Prostate gland (tissue), 2 donors: ENCODE results near the gene ANKRA2. TPM values are rescaled to one million over a fixed set of nuclear protein-coding genes. Genes with fewer than 3 reads are reported as not detected.

Experiments used
- DNase-seq: peaks from one replicate; pipeline ENCODE4 v3.0.0-alpha.2; 2019; ENCODE audit warnings: low spot score
- H3K27ac ChIP-seq, 2 donors: fragments of 200-600 bp; sonication (generic); 2 replicates each; pipeline ENCODE4 v1.5.1; 2017 to 2019
- H3K27me3 ChIP-seq: fragments of 200-600 bp; sonication (generic); replicated peaks from 2 replicates; pipeline ENCODE4 v1.5.1; 2019; ENCODE audit not compliant: insufficient read depth
- H3K36me3 ChIP-seq, 2 donors: fragments of 200-600 bp; sonication (generic); 1 replicate in 1 of 2; 2 replicates in 1 of 2; pipeline versions ENCODE4 v1.5.1 to v1.8.1; 2017 to 2019
- H3K4me1 ChIP-seq: fragments of 200-600 bp; sonication (generic); replicated peaks from 2 replicates; pipeline ENCODE4 v1.5.1; 2019
- H3K4me3 ChIP-seq, 2 donors: fragments of 200-600 bp; sonication (generic); 2 replicates each; pipeline ENCODE4 v1.5.1; 2017 to 2019
- H3K9me3 ChIP-seq: fragments of 200-600 bp; sonication (generic); 2 replicates; pipeline ENCODE4 v1.5.1; 2017
- CTCF ChIP-seq, 4 experiments: fragments of 200-600 bp in 2 of 4; fragments of 450-650 bp in 2 of 4; sonication (generic) in 2 of 4; IDR thresholded peaks; 1 replicate in 3 of 4; 2 replicates in 1 of 4; pipeline ENCODE4 v1.5.1; 2016 to 2019; ENCODE audit warnings: antibody characterized with exemption in 4 of 4, mild to moderate bottlenecking in 2 of 4, moderate library complexity in 2 of 4
- POLR2A ChIP-seq: fragments of 450-650 bp; IDR thresholded peaks from one replicate; pipeline ENCODE4 v1.6.1; 2016; ENCODE audit warnings: antibody characterized with exemption, mild to moderate bottlenecking
- POLR2AphosphoS5 ChIP-seq: sonication (generic); formaldehyde crosslinking; IDR thresholded peaks from one replicate; pipeline ENCODE4 v1.6.1; 2017; ENCODE audit warnings: antibody characterized with exemption
- WGBS: methylation state at CpG from one replicate; pipeline ENCODE4 v1.1.5; 2018; 5-methylcytosine and 5-hydroxymethylcytosine counted together
- intact Hi-C: fragments of 100-400 bp; cut with DNase I; formaldehyde crosslinking; loops from one replicate; pipeline ENCODE4 v1.14.2; 2022
- total RNA-seq, 2 donors: library from RNA; depleted of rRNA; stranded (reverse); fragments of >200 nt; gene quantifications; one replicate each; pipeline ENCODE4 v1.1.0, GENCODE V29; 2016

Gene ANKRA2, protein sequence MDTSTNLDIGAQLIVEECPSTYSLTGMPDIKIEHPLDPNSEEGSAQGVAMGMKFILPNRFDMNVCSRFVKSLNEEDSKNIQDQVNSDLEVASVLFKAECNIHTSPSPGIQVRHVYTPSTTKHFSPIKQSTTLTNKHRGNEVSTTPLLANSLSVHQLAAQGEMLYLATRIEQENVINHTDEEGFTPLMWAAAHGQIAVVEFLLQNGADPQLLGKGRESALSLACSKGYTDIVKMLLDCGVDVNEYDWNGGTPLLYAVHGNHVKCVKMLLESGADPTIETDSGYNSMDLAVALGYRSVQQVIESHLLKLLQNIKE
- total RNA-seq: 10 to 100 TPM; 36.5 to 43.1 TPM

- under 1% methylated on average over 62 of the region's 62 CpGs for WGBS
- Histone ChIP-seq H3K4me1 (no peaks in the 10 kb centered on the region), H3K36me3 (no peaks in the 10 kb centered on the region), H3K27me3 (no peaks in the 10 kb centered on the region), H3K27ac (peak within 1 kb of the TSS; percentile 87 to 94), H3K9me3 (no peaks in the 10 kb centered on the region), H3K4me3 (peak within 1 kb of the TSS; percentile 59 to 79)
- DNase-seq: peak; percentile 98
- intact Hi-C loops: no loop called here
- TF ChIP-seq POLR2A (peak; percentile 77), CTCF (IDR thresholded peaks at IDR 0.05) (peak in 1 of 4 experiments; percentile 20), POLR2AphosphoS5 (peak; percentile 97)
Measured at GRCh38 chr5:73565139-73565968, at the start of gene ANKRA2, which contains the start of gene UTP15. Gene ANKRA2, minus strand, starts transcription at chr5:73565639. Its CDS starts 2,758 bp downstream, at chr5:73562881. Gene UTP15, plus strand, starts transcription at chr5:73565743. Its CDS starts 1,602 bp downstream, at chr5:73567345.

GRCh38 chr5:73615085-73615484 is 49.6 kb upstream of the ANKRA2 start:
- Histone ChIP-seq H3K9me3 (no peaks in the 10 kb centered on the region), H3K4me3 (no peak overlapping the region), H3K4me1 (no peaks in the 10 kb centered on the region), H3K27me3 (no peaks in the 10 kb centered on the region), H3K36me3 (no peaks in the 10 kb centered on the region), H3K27ac (no peak overlapping the region)
- TF ChIP-seq POLR2A: no peak
- no peak for TF ChIP-seq CTCF (IDR thresholded peaks at IDR 0.05)
- no peak for TF ChIP-seq POLR2AphosphoS5
- intact Hi-C loops: no loop called here
- DNase-seq: no peak
- 86% methylated on average over 2 of the region's 2 CpGs for WGBS

DNA sequence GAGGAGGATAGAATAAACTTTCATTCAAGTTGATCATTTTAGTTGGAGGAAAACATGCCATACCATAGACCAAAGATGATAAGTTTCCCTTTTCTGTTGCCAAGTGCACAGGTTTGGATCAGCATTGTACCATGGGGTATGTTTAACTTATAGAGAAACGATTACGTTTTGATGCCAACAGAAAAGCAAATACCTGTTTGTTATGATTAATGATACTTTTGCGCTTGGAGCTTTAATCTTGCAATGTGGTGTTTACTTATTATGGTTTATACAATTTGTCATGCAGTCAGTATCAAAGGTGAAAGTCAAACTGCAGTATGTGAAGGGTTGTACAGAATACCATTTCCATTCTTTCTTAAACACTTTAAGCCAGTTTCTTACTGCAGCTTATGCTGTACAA is 47.4 kb upstream of the ANKRA2 start:
- Histone ChIP-seq H3K4me3 (no peak overlapping the region), H3K9me3 (no peaks in the 10 kb centered on the region), H3K27ac (no peak overlapping the region), H3K27me3 (no peaks in the 10 kb centered on the region), H3K4me1 (no peaks in the 10 kb centered on the region), H3K36me3 (no peaks in the 10 kb centered on the region)
- no peak for DNase-seq
- 44% methylated on average over 3 of the region's 3 CpGs for WGBS
- intact Hi-C loops: no loop called here
- TF ChIP-seq CTCF (IDR thresholded peaks at IDR 0.05): no peak
- no peak for TF ChIP-seq POLR2A
- TF ChIP-seq POLR2AphosphoS5: no peak

- H3K27me3 ChIP-seq: no peaks in the 10 kb centered on the region
- H3K9me3 ChIP-seq: no peaks in the 10 kb centered on the region
- DNase-seq: no peak
- H3K4me3 ChIP-seq: no peak overlapping the region
- H3K36me3 ChIP-seq: no peaks in the 10 kb centered on the region
- intact Hi-C loops: no loop called here
- no peak overlapping the region for H3K27ac ChIP-seq
- TF ChIP-seq CTCF (IDR thresholded peaks at IDR 0.05): no peak
- TF ChIP-seq POLR2A: no peak
- TF ChIP-seq POLR2AphosphoS5: no peak
- no peaks in the 10 kb centered on the region for H3K4me1 ChIP-seq
Measured at GRCh38 chr5:73607228-73607627, 41.8 kb upstream of the ANKRA2 start.
